Esophagus muscularis mucosa (tissue), 4 donors: ENCODE measurements around the gene DUSP19. TPM values are rescaled to one million over a fixed set of nuclear protein-coding genes. Genes with fewer than 3 reads are reported as not detected.

Experiments
- DNase-seq: peaks from one replicate; pipeline ENCODE4 v3.0.0-alpha.2; 2017; ENCODE audit errors: extremely low spot score
- H3K27ac ChIP-seq, 4 donors: fragments of 200-600 bp; sonication (generic); replicated peaks in 1 of 4; 1 replicate in 3 of 4; 2 replicates in 1 of 4; pipeline ENCODE4 v1.5.1; 2016 to 2019; ENCODE audit warnings: mild to moderate bottlenecking in 1 of 4
- H3K27me3 ChIP-seq, 4 donors: fragments of 200-600 bp; sonication (generic); one replicate each; pipeline versions ENCODE4 v1.5.1 to v1.6.0; 2016 to 2019
- H3K36me3 ChIP-seq, 4 donors: fragments of 200-600 bp; sonication (generic); one replicate each; pipeline ENCODE4 v1.5.1; 2016 to 2019
- H3K4me1 ChIP-seq, 4 donors: fragments of 200-600 bp; sonication (generic); one replicate each; pipeline ENCODE4 v1.5.1; 2016 to 2019
- H3K4me3 ChIP-seq, 4 donors: fragments of 200-600 bp; sonication (generic); 1 replicate in 2 of 4; 2 replicates in 2 of 4; pipeline ENCODE4 v1.5.1; 2016 to 2019; ENCODE audit warnings: mild to moderate bottlenecking in 4 of 4, moderate library complexity in 1 of 4
- H3K9me3 ChIP-seq, 4 donors: fragments of 200-600 bp; sonication (generic); 1 replicate in 3 of 4; 2 replicates in 1 of 4; pipeline ENCODE4 v1.5.1; 2016 to 2019
- CTCF ChIP-seq, 3 experiments: fragments of 200-600 bp in 2 of 3; fragments of 450-650 bp in 1 of 3; sonication (generic) in 2 of 3; IDR thresholded peaks; one replicate each; pipeline ENCODE4 v1.5.1; 2017 to 2019; ENCODE audit warnings: antibody characterized with exemption in 3 of 3, mild to moderate bottlenecking in 2 of 3, moderate library complexity in 1 of 3
- EP300 ChIP-seq: sonication (generic); formaldehyde crosslinking; IDR thresholded peaks from one replicate; pipeline ENCODE4 v1.6.1; 2017; ENCODE audit warnings: antibody characterized with exemption
- POLR2A ChIP-seq: fragments of 450-650 bp; IDR thresholded peaks from one replicate; pipeline ENCODE4 v1.6.1; 2017; ENCODE audit warnings: antibody characterized with exemption, moderate library complexity, mild to moderate bottlenecking, low read depth
- POLR2AphosphoS5 ChIP-seq, 2 donors: sonication (generic); formaldehyde crosslinking; IDR thresholded peaks; one replicate each; pipeline ENCODE4 v1.6.1; 2017; ENCODE audit warnings: antibody characterized with exemption in 2 of 2
- WGBS: methylation state at CpG from one replicate; pipeline ENCODE4 v1.1.5; 2018; 5-methylcytosine and 5-hydroxymethylcytosine counted together
- intact Hi-C: fragments of 100-400 bp; cut with DNase I; formaldehyde crosslinking; loops from one replicate; pipeline ENCODE4 v1.15.1; 2023
- small RNA-seq, 3 donors: library from RNA; depleted of rRNA; stranded (forward); fragments of <200 nt; gene quantifications; one replicate each; pipeline ENCODE3, GENCODE V24; 2016
- total RNA-seq, 4 donors: library from RNA; depleted of rRNA; stranded (reverse); fragments of >200 nt; gene quantifications; one replicate each; pipeline versions ENCODE4 v1.1.0 to v1.2.1, GENCODE V29; 2016

DUSP19 gene
- total RNA-seq, 4 donors from 2014 or later, result 2.5 to 7.0 (median 5.0) TPM

- intact Hi-C loops, result no loop called here
- H3K27me3 ChIP-seq, result no peaks in the 10 kb centered on the region
- peaks cover 1 to 23% (median 5%) of the 10 kb centered on the region in 4 donors for H3K36me3 ChIP-seq
- DNase-seq, result no peak
- peaks cover 0 to 11% (median 5%) of the 10 kb centered on the region in 4 donors for H3K4me1 ChIP-seq
- TF ChIP-seq POLR2AphosphoS5 (IDR thresholded peaks at IDR 0.05) (no peak), EP300 (no peak), POLR2A (no peak), CTCF (IDR thresholded peaks at IDR 0.05) (no peak)
- no peak overlapping the region for H3K27ac ChIP-seq
- H3K4me3 ChIP-seq, result no peak overlapping the region
- no peaks in the 10 kb centered on the region for H3K9me3 ChIP-seq
- 100% methylated on average over 1 of the region's 1 CpG for WGBS
Measured at GRCh38 chr2:183148955-183149354, 70.4 kb downstream of the DUSP19 start.

- DNase-seq, result no peak
- no peak overlapping the region for H3K4me3 ChIP-seq
- H3K4me1 ChIP-seq, result peaks cover 0 to 11% (median 5%) of the 10 kb centered on the region in 4 donors
- H3K27ac ChIP-seq, result no peak overlapping the region
- peaks cover 0 to 23% (median 4%) of the 10 kb centered on the region in 4 donors for H3K36me3 ChIP-seq
- TF ChIP-seq CTCF (IDR thresholded peaks at IDR 0.05), result no peak
- TF ChIP-seq EP300, result no peak
- no peak for TF ChIP-seq POLR2A
- TF ChIP-seq POLR2AphosphoS5 (IDR thresholded peaks at IDR 0.05), result no peak
- WGBS, result 75% methylated on average over 2 of the region's 2 CpGs
- H3K27me3 ChIP-seq, result no peaks in the 10 kb centered on the region
- no peaks in the 10 kb centered on the region for H3K9me3 ChIP-seq
- intact Hi-C loops, result no loop called here
Measured at GRCh38 chr2:183149489-183149888, 70.9 kb downstream of the DUSP19 start.

Small RNAs within 50 kb of the gene (small RNA-seq; reads per million reads assigned to genes)
- gene RF00599, result 0 reads per million in 3 donors

Other genes starting within 250 kb of the DUSP19 start
- 10 to 100 TPM; 10.1 to 46.9 (median 13.1) TPM for gene FRZB, start 212.1 kb upstream of the DUSP19 start, total RNA-seq
- 100 to 1,000 TPM; 210 to 288 (median 249) TPM for gene NCKAP1, start 40.3 kb upstream of the DUSP19 start, total RNA-seq
- 10 to 100 TPM in 3 of 4 donors, 1 to 10 TPM in 1; 7.6 to 11.6 (median 10.7) TPM for gene NUP35, start 45.7 kb downstream of the DUSP19 start, total RNA-seq